ENCODE data around the gene CRY1.
A peak's percentile ranks its signal among the peaks of the same experiment; 100 is the strongest.
"Not testable (repeated sequence)": the region's sequence is repeated elsewhere in the genome, so short reads cannot be mapped to it uniquely, and the experiment has no call there.

Gene CRY1

GRCh38 chr12:107107381-107107780, 14.0 kb upstream of the CRY1 start:
- DNase-seq: no peak

- DNase-seq: no peak
These were observed 13.1 kb upstream of the CRY1 start for GRCh38 chr12:107106241-107107025.

GRCh38 chr12:107105410-107105703, 12.0 kb upstream of the CRY1 start:
- DNase-seq: no peak

GRCh38 chr12:107103516-107103915, 10.2 kb upstream of the CRY1 start:
- DNase-seq: no peak

GRCh38 chr12:107103097-107103496, 9.7 kb upstream of the CRY1 start:
- no peak for DNase-seq

- DNase-seq: no peak
These were observed 8.9 kb upstream of the CRY1 start for GRCh38 chr12:107102294-107102693.

- DNase-seq: no peak
These were observed 8.3 kb upstream of the CRY1 start for GRCh38 chr12:107101651-107102050.

- DNase-seq: no peak
These were observed 6.6 kb upstream of the CRY1 start for GRCh38 chr12:107099917-107100316.

GRCh38 chr12:107096571-107096970, 3.2 kb upstream of the CRY1 start:
- no peak for DNase-seq

GRCh38 chr12:107094183-107094448, 767 bp upstream of the CRY1 start:
- DNase-seq: no peak

- no peak for DNase-seq
These were observed 506 bp downstream of the CRY1 start for GRCh38 chr12:107092669-107093416.

GRCh38 chr12:107091989-107092641, 1.2 kb downstream of the CRY1 start:
- peak; percentile 77 for DNase-seq

- DNase-seq: no peak
These were observed 2.0 kb downstream of the CRY1 start for GRCh38 chr12:107091381-107091780.

- DNase-seq: no peak
These were observed 2.6 kb downstream of the CRY1 start for GRCh38 chr12:107090711-107091110.

- DNase-seq: no peak
These were observed 4.4 kb downstream of the CRY1 start for GRCh38 chr12:107088912-107089311.

- DNase-seq: no peak
These were observed 7.0 kb downstream of the CRY1 start for GRCh38 chr12:107086314-107086713.

GRCh38 chr12:107081778-107082177, 11.6 kb downstream of the CRY1 start:
- DNase-seq: no peak

- no peak for DNase-seq
These were observed 13.1 kb downstream of the CRY1 start for GRCh38 chr12:107080299-107080698.

- peak; percentile 3 for DNase-seq
These were observed 14.0 kb downstream of the CRY1 start for GRCh38 chr12:107079172-107080011.

- DNase-seq: not testable (repeated sequence)
These were observed 20.1 kb downstream of the CRY1 start for GRCh38 chr12:107073266-107073665.

GRCh38 chr12:107066691-107067090, 26.7 kb downstream of the CRY1 start:
- DNase-seq: no peak

- no peak for DNase-seq
These were observed 28.7 kb downstream of the CRY1 start for GRCh38 chr12:107064687-107065086.

GRCh38 chr12:107064243-107064642, 29.1 kb downstream of the CRY1 start:
- DNase-seq: no peak
